ENCODE measurements around the gene C9orf85. TPM values are rescaled to one million over a fixed set of nuclear protein-coding genes. Genes with fewer than 3 reads are reported as not detected.
"Not testable (repeated sequence)": the region's sequence is repeated elsewhere in the genome, so short reads cannot be mapped to it uniquely, and the experiment has no call there.

C9orf85 gene
- total RNA-seq, 2 donors from 2014 or later: 20.1 to 21.4 TPM

DNA sequence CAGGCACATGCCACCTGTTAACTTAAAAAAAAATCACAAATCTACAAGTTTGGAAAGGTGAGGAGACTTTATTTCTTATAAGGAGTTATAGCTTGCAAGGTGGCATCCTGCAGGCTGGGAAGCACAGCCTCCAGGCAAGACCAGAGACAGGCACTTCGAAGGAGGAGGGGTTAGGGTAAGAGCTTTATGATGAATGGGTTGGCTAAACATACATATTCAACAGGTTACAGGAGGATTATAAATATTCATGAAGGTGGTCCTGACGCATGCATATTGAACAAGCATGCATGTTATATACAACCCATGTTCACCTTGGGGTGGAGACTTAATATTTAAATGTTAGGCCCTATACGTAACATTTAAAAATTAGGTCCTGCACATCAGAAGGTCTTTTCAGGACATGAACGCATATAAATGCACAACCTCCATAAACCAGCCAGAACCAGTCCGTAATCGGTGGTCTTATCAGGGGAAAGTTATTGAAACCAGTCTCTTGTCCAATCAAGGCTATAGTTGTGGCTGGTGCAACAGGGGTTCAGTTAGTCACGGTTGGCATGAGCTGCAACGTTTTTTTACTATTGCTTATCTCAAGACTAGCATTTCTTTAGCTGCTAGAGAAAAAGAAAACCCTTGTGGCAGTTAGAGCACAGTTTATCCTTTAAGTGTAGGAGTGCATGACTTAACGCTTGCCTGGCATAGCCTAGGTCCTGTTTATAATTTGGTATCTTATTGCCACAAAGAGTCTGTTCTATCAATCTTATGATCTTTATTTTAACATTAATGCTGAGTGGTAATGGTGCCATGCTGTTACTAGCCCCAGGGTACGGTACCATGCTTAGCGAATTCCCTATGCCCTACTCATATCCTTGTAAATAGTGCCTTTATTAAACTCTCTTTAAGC is 76.3 kb downstream of the C9orf85 start:
- no peak for TF ChIP-seq POLR2A (IDR thresholded peaks at IDR 0.05)
- intact Hi-C loops (cut with DNase I): no loop called here
- Histone ChIP-seq H3K4me1 (replicated peaks) (no peaks in the 10 kb centered on the region), H3K9me3 (no peaks in the 10 kb centered on the region), H3K36me3 (no peaks in the 10 kb centered on the region), H3K4me3 (no peak overlapping the region), H3K27ac (no peak overlapping the region), H3K27me3 (replicated peaks; ENCODE audit: insufficient read depth) (no peaks in the 10 kb centered on the region)
- no peak for DNase-seq (ENCODE audit: low spot score)
- WGBS: 81% methylated on average over 11 of the region's 11 CpGs

DNA sequence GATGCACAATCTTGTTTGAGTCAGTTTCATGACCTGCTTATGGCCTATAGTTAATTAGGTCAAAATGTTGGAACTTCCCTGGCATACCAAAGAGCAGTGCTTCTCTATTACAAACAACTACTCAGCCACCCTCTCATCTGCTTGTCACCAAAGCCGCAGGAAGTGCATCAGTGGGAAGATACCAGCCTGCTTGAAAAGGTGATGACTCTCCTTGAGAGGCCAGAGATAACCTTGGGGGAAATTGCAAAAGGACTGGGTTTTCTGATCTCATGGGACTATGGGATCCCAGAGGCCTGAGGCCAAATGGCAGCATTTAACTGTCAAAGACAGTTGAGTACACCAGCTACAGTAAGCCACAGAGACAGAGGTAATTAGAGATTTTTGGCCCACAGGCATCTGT is 79.0 kb downstream of the C9orf85 start:
- intact Hi-C loops (cut with DNase I): no loop called here
- no peak overlapping the region for H3K4me3 ChIP-seq
- no peaks in the 10 kb centered on the region for H3K4me1 ChIP-seq (replicated peaks)
- H3K9me3 ChIP-seq: no peaks in the 10 kb centered on the region
- WGBS: 81% methylated on average over 1 of the region's 1 CpG
- no peak overlapping the region for H3K27ac ChIP-seq
- no peak for DNase-seq (ENCODE audit: low spot score)
- no peaks in the 10 kb centered on the region for H3K27me3 ChIP-seq (replicated peaks; ENCODE audit: insufficient read depth)
- H3K36me3 ChIP-seq: no peaks in the 10 kb centered on the region
- TF ChIP-seq, protein P1, sequence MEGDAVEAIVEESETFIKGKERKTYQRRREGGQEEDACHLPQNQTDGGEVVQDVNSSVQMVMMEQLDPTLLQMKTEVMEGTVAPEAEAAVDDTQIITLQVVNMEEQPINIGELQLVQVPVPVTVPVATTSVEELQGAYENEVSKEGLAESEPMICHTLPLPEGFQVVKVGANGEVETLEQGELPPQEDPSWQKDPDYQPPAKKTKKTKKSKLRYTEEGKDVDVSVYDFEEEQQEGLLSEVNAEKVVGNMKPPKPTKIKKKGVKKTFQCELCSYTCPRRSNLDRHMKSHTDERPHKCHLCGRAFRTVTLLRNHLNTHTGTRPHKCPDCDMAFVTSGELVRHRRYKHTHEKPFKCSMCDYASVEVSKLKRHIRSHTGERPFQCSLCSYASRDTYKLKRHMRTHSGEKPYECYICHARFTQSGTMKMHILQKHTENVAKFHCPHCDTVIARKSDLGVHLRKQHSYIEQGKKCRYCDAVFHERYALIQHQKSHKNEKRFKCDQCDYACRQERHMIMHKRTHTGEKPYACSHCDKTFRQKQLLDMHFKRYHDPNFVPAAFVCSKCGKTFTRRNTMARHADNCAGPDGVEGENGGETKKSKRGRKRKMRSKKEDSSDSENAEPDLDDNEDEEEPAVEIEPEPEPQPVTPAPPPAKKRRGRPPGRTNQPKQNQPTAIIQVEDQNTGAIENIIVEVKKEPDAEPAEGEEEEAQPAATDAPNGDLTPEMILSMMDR (IDR thresholded peaks at IDR 0.05): no peak
- TF ChIP-seq POLR2AphosphoS5 (IDR thresholded peaks at IDR 0.05): no peak
- TF ChIP-seq POLR2A (IDR thresholded peaks at IDR 0.05): no peak

DNA sequence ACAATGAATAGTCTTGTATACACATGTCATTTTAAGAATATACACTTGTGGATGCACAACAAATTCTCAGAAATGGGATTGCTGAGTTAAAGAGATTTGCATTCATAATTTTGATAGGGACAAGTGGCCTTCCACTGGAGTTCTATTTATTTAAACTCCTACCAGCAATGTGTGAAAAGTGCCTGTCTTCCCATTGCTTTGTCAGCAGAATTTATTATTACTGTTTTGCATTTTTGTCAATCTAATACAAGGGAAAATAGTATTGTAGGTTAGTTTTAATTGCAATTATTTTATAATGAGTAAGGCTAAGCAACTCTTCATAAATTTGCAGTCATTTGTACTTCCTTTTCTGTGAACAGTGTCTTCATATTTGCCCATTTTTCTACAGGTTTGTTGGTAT is 94.0 kb downstream of the C9orf85 start:
- TF ChIP-seq POLR2AphosphoS5 (IDR thresholded peaks at IDR 0.05) (no peak), POLR2A (IDR thresholded peaks at IDR 0.05) (no peak)
- TF ChIP-seq, protein P1 (IDR thresholded peaks at IDR 0.05): no peak
- Histone ChIP-seq H3K4me1 (replicated peaks) (no peaks in the 10 kb centered on the region), H3K27ac (no peak overlapping the region), H3K36me3 (no peaks in the 10 kb centered on the region), H3K9me3 (no peaks in the 10 kb centered on the region), H3K4me3 (no peak overlapping the region), H3K27me3 (replicated peaks; ENCODE audit: insufficient read depth) (no peaks in the 10 kb centered on the region)
- intact Hi-C loops (cut with DNase I): no loop called here
- DNase-seq (ENCODE audit: low spot score): no peak

DNA sequence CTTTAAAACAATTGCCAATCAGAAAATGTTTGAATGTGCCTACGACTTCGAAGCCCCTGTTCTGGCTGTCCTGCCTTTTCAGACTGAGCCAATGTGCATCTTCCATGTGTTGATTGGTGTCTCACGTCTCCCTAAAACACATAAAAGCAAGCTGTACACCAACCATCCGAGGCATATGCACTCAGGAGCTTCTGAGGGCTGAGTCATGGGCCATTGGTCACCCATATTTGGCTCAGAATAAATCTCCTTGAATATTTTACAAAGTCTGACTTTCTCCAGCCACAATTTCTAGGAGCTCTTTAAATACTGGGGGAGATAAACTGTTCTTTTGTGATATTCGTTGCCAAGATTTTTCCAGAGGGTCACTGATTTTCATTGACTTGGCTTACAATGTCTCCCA is 95.1 kb downstream of the C9orf85 start:
- TF ChIP-seq, protein P1 (IDR thresholded peaks at IDR 0.05): no peak
- no peak for TF ChIP-seq POLR2AphosphoS5 (IDR thresholded peaks at IDR 0.05)
- no peak for TF ChIP-seq POLR2A (IDR thresholded peaks at IDR 0.05)

DNA sequence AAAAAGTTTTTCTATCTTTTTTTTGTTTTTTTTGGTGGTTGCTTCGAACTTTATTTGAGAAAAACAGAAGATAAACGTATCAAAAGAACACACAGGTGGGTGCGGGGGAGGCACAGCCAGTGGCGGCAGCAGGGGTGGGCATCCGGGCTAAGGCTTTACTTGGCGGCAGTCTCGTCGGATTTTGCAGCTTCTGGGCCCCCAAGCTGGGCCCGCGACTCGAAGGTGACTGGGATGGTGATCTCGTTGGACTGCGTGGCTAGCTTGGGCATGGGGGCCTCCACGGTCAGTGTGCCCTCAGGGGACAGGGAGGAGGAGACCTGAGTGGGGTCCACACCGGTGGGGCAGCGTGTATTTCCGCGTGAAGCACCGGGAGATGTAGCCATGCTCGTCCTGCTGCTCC is 96.3 kb downstream of the C9orf85 start:
- DNase-seq (ENCODE audit: low spot score); H3K9me3 ChIP-seq; intact Hi-C loops (cut with DNase I); H3K4me1 ChIP-seq (replicated peaks); H3K27ac ChIP-seq; H3K27me3 ChIP-seq (replicated peaks; ENCODE audit: insufficient read depth); H3K36me3 ChIP-seq; H3K4me3 ChIP-seq: not testable (repeated sequence)
- WGBS: 90% methylated on average over 20 of the region's 20 CpGs

More for the DNA sequence above, 95.1 kb downstream of the C9orf85 start:
- H3K4me3 ChIP-seq: no peak overlapping the region
- WGBS: 69% methylated on average over 5 of the region's 5 CpGs
- no peaks in the 10 kb centered on the region for H3K4me1 ChIP-seq (replicated peaks)
- no peaks in the 10 kb centered on the region for H3K36me3 ChIP-seq
- H3K9me3 ChIP-seq: no peaks in the 10 kb centered on the region
- no peaks in the 10 kb centered on the region for H3K27me3 ChIP-seq (replicated peaks; ENCODE audit: insufficient read depth)
- intact Hi-C loops (cut with DNase I): no loop called here
- H3K27ac ChIP-seq: no peak overlapping the region
- DNase-seq (ENCODE audit: low spot score): no peak

DNA sequence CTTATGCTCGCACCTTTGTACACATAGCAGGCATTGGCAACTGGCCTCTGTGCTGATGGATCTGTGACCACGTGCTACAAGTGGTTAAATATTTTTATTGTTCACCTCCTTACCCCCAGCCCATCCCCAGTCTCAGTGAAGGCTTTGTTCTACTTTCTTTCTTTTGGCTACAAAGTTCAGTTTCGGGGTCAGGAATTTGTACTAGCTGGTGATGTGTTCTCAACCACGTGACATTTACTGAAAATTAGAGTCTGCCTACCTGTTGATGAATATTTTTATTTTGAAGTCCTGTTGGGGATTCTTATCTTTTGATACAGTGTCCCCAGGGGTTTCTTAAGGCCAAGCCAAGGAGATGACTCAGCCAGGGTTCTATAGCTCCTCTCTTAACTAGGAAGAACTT is 101.2 kb downstream of the C9orf85 start:
- Histone ChIP-seq H3K27me3 (replicated peaks; ENCODE audit: insufficient read depth) (no peaks in the 10 kb centered on the region), H3K4me1 (replicated peaks) (no peaks in the 10 kb centered on the region), H3K27ac (no peak overlapping the region), H3K36me3 (no peaks in the 10 kb centered on the region), H3K4me3 (no peak overlapping the region), H3K9me3 (no peaks in the 10 kb centered on the region)
- no peak for DNase-seq (ENCODE audit: low spot score)
- 63% methylated on average over 4 of the region's 4 CpGs for WGBS
- TF ChIP-seq, protein P1 (IDR thresholded peaks at IDR 0.05): no peak
- TF ChIP-seq POLR2A (IDR thresholded peaks at IDR 0.05) (no peak), POLR2AphosphoS5 (IDR thresholded peaks at IDR 0.05) (no peak)
- intact Hi-C loops (cut with DNase I): no loop called here
